ENCODE measurements around the gene CPA3.

Gene CPA3, protein sequence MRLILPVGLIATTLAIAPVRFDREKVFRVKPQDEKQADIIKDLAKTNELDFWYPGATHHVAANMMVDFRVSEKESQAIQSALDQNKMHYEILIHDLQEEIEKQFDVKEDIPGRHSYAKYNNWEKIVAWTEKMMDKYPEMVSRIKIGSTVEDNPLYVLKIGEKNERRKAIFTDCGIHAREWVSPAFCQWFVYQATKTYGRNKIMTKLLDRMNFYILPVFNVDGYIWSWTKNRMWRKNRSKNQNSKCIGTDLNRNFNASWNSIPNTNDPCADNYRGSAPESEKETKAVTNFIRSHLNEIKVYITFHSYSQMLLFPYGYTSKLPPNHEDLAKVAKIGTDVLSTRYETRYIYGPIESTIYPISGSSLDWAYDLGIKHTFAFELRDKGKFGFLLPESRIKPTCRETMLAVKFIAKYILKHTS

GRCh38 chr3:148865049-148865448 lies at the start of gene CPA3:
Gene CPA3, plus strand, starts transcription at chr3:148865296. Its CDS starts 12 bp downstream, at chr3:148865308.
- DNase-seq (ENCODE audit: low read depth) = no peak

DNA sequence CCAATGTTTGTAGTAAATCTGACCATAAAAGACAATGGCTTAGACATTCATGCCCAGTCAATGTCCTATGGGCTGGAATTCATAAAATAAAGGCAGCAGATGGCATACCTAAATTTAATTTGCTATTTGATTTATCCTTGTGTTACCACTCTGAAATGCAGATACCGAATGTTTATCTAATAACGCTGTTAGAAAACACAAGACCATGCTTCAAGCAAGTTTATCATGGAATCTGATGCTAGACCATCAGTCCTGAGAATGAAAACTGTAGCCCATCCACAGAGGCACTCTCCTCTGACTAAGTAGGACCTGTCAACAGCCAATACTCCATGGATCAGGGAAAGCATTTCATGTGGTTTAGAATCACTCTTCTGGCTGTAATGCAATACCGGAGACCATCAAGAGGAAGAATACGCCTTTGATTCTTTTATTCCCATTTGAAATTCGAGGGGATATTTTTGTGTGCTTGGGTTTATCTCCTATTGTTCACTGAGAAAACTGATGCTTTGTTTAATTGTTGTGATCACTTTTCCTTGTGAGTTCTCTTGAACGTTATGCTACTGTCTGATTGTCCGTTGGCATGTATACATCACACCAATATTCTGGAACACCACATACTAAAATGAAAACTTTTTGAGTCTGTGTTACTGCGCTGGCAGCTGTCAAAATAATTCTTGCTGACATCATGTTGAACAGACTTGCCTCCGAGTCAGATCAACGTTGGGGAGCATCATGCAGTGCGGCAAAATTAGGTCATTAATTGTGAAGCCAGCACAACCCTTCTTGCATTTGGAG lies 49.6 kb upstream of the CPA3 start:
- DNase-seq (ENCODE audit: low read depth) = no peak

GRCh38 chr3:148816427-148816826 lies 48.7 kb upstream of the CPA3 start:
- no peak for DNase-seq (ENCODE audit: low read depth)

- DNase-seq (ENCODE audit: low read depth) = no peak
These were observed 48.0 kb upstream of the CPA3 start for GRCh38 chr3:148816981-148817525.

- no peak for DNase-seq (ENCODE audit: low read depth)
These were observed 44.5 kb upstream of the CPA3 start for GRCh38 chr3:148820361-148821245.

- no peak for DNase-seq (ENCODE audit: low read depth)
These were observed 42.1 kb upstream of the CPA3 start for GRCh38 chr3:148823026-148823425.

DNA sequence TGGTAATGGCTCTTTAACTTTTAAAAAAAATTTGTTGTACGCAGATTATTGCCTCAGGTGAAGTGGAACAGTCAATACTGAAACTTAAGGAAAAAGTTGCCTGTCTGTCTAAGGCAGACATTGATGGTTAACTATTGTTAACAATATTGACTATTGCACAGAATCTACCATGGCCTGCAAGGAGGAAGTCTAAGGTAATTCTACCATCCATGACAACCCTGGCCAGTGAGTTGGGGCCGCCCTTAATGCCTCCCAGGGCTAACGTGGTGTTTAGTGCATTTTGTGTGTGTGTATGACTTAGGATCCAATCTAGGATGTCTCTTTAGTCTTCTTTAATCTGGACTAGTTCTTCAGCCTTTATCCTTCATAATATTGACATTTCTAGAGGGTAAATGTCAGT lies 39.6 kb upstream of the CPA3 start:
- DNase-seq (ENCODE audit: low read depth) = no peak

GRCh38 chr3:148827585-148827984 lies 37.5 kb upstream of the CPA3 start, which contains the start of gene CPB1:
Gene CPB1, plus strand, starts transcription at chr3:148827811. Its CDS starts 13 bp downstream, at chr3:148827824.
- no peak for DNase-seq (ENCODE audit: low read depth)

- no peak for DNase-seq (ENCODE audit: low read depth)
These were observed 36.9 kb upstream of the CPA3 start for GRCh38 chr3:148828136-148828690.

DNA sequence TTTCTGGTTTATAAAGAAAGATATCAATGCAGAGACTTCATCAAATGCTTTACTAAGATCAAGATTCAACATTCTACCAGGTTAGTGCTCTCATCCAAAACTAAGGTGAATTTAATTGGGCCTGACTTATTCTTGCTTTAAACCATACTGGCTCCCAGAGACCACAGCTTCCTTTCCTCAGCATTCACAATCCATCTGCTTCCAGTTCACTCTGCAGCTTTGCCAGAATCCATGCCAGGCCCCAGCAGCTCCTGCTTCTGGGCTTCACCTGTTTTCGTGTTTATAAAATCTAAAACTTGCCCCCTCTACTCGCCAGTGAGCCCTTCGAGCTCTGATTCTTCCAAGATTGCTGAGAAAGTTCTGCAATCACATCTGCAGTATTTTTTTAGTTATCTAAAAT lies 35.2 kb upstream of the CPA3 start:
- DNase-seq (ENCODE audit: low read depth) = no peak

DNA sequence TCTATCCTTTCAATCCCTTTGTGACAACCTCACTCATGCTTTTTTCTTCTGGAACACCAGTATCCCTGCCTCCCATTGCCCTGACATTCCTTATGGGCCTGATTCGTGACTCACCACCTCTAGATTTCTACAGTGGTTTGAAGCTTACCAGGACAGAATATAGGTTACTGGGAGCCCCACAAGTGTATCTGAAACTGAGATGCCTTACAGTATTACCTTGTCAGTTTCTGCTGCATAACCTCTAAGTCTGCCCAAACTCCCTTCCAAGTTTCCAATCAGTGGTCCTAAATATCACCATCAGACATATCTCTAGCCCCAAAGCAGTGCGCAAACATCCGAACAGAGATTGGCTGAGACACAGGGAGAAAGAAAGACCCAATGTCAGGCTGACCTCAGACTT lies 31.9 kb upstream of the CPA3 start:
- DNase-seq (ENCODE audit: low read depth) = no peak

GRCh38 chr3:148839805-148840204 lies 25.3 kb upstream of the CPA3 start:
- DNase-seq (ENCODE audit: low read depth) = no peak

DNA sequence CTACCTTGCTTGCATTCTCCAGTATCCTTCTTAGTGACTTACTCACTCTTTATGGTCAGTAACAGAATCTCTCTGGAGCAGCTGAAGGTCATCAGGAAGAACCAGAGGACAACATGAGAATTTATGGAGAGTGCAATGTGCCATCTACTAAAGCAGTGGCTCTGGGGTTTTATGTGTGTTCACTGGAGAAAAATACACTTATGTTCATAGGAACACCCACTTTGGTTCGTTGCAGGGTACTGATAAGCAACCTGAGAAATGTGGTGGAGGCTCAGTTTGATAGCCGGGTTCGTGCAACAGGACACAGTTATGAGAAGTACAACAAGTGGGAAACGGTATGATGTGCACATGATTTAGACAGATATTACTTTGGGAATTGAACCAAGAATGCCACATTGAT lies 24.6 kb upstream of the CPA3 start:
- no peak for DNase-seq (ENCODE audit: low read depth)

GRCh38 chr3:148845756-148846395 lies 19.2 kb upstream of the CPA3 start:
- no peak for DNase-seq (ENCODE audit: low read depth)

DNA sequence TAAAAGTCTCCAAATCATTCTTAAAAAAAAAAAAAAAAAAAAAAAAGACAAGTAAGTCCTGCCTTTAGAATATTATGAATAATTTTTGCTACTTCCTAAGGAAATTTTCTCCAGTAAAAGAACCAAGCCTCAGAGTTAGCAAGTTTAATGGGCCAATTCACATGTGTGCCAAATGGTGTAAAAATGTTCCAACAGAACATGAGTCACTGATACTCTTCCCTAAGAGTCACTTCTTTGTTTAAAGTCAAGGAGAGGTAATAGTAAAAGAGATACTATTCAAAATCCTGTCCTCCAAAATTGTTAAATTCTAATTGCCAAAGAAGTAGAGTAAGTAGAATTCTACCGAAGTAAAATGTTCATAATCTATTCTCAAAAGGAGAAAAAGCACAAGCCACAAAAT lies 17.7 kb upstream of the CPA3 start:
- DNase-seq (ENCODE audit: low read depth) = no peak

- no peak for DNase-seq (ENCODE audit: low read depth)
These were observed 16.7 kb upstream of the CPA3 start for GRCh38 chr3:148848410-148848809.

- no peak for DNase-seq (ENCODE audit: low read depth)
These were observed 12.7 kb upstream of the CPA3 start for GRCh38 chr3:148852271-148852992.

DNA sequence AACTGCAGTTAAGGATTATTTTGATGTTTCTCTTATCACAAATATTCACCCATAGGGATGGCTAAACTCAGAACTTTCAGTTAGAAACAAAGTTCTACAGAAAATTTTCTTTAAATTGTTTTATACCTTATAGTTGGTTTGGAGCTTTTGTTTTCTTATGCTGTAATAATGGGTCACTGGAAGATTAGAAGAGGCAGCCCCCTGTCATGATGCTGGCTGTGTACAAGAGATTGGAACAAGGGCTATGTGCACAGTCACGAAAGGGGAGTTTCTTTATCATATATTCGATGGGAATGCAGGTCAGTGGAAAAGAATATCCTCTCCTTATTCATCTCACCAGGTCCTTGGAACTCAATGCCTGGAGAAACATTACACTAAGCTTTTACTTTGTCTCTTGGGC lies 12.0 kb upstream of the CPA3 start:
- DNase-seq (ENCODE audit: low read depth) = no peak

- no peak for DNase-seq (ENCODE audit: low read depth)
These were observed 11.0 kb upstream of the CPA3 start for GRCh38 chr3:148854061-148854460.

DNA sequence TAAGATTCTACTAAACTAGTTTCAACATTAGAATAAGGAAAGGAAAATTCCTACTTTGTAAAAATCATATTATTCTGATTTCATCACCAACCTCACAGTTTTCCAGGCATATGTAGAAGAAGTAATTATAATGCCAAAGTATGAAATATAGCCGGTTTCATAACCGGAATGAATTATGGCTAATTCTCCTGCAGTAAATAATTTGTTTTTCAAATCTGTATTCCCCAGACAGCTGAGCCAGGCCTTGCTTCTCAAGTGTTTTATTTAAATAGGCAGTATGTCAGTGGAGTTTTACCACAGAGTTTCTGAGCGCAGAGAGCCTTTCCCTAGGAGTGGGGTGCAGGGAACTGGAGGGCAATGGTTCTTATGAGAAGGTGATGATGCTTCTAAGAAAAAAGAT lies 8.7 kb upstream of the CPA3 start:
- DNase-seq (ENCODE audit: low read depth) = no peak
